ENCODE data around the gene PRPS1L1.

The PRPS1L1 gene

DNA sequence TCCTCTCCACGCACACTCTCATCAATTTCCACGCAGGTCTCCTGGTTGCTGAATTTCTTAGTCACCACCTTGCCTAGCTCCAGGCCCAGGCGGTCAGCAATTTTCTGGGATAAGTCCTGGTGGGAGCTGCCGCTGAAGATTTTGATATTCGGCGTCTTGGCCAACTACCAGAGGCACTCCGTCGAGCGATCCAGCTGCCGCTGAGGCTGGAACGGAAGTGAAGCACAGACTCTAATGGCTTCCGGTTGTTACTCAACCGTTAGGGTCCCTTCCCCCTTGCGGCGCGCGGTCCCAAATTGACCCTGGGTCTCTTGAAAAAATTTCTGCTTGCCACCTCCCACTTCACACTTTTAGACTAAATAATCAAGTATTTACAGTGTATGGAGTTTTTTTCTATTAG, at the start of gene PRPS1L1:
Gene PRPS1L1 (minus strand): TSS at position 219 of the 400 bp plus-strand sequence.
- no peak for DNase-seq

DNA sequence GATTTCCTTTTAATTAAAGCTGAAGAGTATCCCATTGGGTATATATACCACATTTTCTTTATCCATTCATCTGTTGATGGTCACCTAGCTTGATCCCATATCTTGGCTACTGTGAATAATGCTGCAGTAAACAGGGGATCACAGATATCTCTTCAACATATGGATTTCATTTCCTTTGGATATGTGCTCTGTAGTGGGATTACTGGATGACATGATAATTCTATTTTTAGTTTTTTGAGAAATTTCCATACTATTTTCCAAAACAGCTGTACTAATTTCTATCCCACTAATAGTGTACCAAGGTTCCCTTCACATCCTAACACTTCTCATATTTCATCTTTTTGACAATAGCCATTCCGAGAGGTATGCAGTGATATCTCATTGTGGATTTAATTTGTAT, 48.8 kb upstream of the PRPS1L1 start:
- DNase-seq, result no peak

DNA sequence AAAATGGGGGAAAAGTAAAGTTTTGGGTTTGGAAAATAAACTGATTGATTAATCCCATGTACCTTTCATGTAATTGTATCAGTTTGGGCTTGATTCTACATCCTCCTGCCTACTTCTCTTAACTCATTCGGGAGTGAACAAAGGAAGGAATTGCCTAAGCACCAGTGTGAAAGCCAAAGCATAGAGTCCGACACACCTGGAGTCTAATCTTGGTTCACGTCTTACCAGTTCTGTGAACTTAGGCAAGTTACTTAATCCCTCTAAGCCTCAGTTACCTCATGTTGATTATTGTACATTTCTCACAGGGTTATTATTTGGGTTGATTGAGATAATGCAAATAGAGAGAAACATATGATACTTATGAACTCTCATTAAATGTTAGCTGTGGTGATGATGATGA, 41.1 kb upstream of the PRPS1L1 start:
- DNase-seq, result no peak

DNA sequence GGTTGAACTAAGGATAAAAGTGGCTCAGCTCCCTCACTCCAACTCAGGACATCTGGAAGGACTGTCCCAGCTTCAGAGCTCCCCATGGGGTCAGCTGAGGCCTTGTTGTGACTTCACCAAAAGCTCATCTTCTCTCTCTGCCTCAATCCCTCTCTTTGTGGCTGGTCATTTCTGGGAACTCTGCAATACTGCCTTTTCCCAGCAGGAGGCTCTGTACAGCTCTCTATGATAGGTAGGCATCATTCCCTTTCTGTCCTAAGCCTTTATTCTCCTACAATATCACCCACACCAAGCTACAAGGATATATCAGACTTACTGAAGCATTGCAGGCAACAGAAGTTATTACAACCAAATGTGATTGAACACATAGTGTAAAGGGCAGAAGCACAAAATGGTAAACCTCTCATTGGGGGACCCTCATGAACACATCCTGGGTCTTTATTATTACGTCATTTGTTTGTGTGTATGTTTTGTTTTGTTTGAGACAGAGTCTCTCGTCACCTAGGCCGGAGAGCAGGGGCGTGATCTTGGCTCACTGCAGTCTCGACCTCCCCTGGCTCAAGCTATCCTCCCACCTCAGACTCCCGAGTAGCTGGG, 36.7 kb upstream of the PRPS1L1 start:
- peak in 1 of 2 donors; percentile 38 for DNase-seq

DNA sequence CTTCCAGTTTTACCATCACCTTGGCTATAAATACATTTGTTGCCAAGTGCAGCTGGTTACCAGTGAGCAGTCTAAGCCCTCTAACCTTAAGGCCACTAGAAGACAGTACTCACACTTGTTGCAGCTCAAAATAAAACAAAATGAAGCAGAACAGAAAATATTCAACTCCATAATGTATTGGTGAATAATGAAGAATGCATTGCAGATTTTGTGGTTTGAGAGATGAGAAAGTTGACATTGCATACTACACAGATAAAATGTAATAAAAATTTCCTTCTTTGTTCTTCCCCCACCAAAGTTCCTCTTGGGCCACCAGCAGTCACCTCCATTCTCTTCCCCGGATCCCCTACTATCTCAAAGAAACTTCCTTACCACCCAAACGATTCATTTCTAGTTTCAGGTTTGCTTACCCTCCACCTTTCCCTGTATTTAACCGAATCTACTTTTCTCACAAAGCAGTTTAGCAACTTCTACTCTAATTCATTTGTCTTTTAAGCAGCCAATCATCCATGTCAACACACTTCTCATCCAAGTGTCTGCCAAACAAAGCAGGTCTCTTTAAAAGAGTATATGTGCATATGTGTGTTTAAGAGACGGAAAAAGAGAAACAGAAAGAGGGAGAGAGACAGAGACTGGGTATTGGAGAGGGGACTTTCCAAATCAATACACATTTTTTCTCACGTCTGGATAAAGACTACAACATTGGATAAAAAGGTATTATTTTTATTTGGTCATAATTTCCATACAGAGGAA, 35.7 kb upstream of the PRPS1L1 start:
- DNase-seq, result no peak

DNA sequence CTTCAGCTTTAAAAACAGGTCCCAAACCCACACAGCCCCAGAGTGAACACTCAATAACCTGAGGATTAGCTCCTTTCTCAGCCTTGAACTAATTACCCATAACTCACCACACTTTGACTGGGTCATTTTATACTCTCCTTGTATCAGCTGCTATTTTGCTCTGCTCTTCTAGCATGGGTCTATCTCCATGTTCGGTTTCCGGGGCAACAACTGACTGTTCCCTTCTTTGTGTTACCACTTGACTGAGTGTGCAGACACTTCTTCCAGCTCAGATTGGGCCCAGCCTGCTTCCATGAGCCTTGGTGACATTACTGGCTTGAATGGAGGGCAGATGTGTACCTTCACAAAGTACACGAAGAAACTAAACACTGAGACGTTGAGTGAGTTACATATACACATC, 31.5 kb upstream of the PRPS1L1 start:
- no peak for DNase-seq

DNA sequence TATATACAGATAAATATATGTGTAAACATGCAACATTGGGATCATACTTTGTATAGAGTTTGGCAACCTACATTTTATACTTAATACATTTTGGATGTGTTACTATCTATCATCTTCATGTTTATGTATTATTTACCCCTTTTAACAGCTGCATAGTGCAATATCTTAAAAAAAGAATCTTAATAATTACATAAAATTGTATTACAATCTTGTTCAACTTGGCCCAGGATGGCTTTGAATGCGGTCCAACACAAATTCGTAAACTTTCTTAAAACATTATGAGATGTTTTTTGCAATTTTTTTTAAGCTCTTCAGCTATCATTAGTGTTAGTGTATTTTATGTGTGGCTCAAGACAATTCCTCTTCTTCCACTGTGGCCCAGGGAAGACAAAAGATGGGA, 26.3 kb upstream of the PRPS1L1 start:
- DNase-seq, result no peak

DNA sequence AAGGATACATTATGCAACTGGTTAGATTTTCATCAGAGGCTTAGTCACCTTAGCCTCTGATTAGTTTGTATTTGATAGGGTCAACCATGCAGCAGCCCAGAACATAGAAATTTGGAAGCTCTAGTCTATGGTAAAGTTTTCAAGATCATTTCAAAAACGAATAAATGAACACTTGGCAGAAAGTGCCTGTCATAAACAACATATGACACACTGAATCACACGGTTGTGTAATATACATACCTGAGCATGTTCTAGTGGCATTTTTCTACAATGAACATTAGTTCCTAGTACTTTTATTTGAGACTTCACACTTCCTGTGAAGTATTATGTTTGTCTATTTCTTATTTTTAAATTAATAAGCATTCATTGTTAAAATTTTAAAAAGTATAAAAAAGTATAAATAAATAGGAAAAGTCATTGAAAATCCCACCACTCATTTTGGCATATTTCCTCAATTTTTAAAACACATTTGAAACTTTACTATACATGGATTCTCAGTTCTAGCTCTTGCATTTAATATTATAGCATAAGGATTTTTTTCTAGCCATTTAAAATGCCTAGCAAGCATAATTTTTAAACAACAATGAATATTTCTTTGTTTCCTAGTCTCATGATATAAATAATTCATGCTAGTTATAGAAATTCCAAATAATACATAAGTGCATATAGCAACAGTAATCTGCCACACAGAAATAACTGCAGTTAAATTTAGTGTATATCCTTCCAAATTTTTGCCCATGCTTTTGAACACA, 25.7 kb upstream of the PRPS1L1 start:
- no peak for DNase-seq

DNA sequence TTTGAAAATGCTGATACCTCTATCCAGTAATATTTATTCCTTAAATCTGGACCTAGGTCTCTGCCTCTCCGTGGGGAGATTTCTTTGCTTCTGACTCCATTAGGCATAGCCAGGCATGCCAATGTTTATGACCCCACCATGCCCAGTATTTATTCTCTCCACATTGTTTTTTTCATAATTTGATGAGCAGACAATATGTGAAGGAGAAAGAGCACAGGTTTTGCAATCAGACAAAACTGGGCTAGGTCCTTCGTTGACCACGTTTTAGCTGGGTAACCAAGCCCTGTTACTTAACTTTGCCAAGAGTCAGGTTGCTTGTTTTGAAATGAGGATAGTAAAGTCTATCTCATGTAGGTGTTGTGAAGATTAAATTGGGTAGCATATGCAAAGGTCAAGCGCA, 21.6 kb upstream of the PRPS1L1 start:
- no peak for DNase-seq

DNA sequence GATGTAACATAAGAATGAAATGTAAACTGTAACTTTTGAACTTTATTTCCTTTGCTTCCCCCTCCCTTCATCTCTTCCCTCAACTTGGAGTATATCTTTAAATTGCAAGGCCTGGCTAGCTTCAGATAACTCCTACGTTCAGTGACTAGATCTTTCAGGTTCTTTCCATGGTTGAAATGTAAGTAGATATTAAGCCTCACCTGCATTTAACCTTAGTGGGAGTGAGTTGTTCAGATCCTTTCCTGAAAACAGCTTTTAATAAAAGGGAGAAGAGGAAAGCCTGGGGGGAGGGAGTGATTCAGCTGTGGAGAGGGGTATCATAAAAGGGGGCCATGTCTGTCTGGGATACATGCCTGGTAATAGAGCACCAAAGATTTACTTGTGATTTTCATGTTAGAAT, 19.0 kb upstream of the PRPS1L1 start:
- no peak for DNase-seq

DNA sequence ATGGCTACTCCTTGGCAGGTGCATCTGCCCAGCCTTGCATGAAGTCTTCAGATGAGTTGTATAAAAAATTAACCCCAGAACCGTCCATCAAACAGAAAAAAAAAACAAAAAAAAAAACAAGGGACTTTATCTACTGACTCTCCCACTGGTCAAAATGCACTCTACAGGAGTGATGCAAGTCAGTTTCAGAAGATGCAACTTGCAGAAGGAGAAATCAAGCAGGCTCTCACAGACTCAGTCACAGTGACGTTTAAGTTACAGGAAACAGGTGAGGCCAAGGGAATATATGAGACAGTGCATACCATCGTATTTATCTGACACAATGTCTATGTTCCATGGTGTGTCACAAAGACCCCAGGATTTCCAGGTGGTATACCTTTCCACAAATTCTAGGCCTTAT, 17.5 kb upstream of the PRPS1L1 start:
- DNase-seq, result no peak

DNA sequence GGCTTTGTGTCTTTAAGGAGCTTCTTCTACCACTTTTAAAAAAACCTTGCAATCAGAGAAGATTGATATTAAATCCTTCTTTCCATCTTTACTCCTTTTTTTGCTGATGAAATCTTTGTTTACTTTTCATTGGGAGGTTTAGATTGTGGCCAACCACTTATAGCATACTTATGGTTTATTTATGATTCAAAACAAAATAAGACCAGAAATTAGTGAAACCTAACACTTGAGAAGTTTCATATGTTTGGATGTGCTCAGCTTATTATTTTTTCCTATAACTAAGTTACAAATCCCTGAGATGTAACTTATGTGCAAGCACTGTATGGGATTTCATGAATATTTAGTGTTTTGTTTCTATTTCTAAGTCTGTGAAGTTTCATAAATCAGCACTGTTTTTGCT, 13.5 kb upstream of the PRPS1L1 start:
- no peak for DNase-seq

DNA sequence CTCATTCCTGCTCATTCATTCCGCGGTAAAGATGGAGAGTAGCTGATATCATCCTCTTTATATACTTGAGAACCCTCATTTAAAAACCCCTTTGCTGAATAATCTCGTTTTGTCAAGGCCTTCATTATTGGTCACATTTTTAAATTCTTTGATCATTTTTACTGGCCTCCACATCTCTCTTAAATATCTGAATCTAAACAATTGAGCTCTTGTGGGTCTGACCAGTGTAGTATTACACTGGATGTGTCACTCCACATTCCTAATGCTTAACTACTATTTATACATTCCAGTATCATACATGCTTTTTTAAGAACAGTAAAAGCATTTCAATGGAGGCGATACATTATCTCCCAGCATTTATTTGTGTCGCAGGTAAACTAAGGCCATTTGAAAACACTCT, 12.6 kb upstream of the PRPS1L1 start:
- DNase-seq, result no peak

DNA sequence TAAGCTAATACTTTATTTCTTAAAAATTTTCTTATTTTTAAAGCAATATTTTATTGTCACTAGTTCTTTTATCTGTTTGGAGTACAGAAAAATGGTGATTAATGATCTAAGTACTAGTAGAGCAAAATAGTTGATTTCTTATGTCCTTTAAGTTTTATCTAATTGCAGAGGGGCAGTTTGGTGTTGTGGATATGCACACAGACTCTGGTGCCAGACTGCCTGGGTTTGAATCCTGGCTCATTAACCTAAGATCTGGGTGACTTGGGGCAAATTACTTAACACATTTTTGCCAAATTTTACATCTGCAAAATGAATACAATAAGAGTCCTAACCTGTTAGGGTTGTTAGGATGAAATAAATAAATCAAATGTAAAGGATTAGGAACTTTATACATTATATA, 10.7 kb upstream of the PRPS1L1 start:
- DNase-seq, result no peak

DNA sequence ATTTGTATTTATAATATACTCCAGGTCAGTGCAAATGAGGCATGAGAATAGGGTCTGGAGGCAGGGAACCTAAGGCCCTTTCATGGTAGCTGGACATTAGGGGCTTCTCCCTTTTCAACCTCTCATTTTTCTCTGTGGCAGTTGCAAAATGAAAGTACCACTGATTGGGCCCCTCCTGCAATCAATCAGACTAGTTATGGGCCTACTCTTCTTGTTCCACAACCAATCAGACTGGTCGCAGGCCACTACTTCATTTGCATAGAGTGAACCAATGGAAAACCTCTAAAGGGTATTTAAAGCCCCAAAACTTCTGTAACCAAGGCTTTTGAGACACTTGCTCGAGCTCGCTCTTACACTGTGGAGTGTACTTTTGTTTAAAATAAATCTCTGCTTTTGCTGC, 10.0 kb upstream of the PRPS1L1 start:
- DNase-seq, result no peak

DNA sequence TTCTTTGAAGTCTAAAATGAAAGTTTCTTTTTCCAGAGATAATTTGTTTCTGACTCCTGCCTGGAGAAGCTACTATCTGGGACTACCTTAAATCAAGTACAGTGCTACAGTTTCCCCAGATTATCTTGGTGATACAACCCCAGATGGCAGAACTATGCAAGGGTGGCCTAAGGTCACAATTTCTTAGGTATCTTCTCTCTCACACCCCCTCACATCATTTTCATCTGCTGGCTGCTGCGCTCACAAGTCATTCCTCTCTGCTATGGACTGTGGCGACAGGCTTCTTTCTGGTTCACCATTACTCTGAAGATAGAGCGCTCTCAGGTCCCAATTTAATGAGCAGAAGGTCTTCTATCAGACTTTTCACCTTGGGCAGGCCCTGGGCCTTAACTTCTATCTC, 9.1 kb upstream of the PRPS1L1 start:
- no peak for DNase-seq

DNA sequence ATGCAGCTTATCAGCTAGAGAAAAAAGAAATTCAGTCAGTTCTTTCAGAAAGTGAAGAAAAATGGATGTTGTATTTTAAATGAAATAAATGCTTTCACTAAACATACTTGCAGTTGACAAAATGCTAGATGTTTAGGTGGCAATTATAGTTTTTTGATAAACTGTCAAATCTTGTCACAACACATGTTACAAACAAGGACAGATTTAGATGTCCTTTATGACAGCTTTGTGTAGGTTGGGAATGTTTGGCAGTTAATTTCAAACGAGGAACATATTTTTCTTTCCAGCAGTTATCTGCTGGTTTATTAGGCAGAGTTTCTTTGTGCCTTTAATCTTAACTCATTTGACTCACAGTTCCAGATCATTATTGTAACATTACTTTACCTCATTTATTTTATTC, 3.1 kb upstream of the PRPS1L1 start:
- DNase-seq, result no peak

DNA sequence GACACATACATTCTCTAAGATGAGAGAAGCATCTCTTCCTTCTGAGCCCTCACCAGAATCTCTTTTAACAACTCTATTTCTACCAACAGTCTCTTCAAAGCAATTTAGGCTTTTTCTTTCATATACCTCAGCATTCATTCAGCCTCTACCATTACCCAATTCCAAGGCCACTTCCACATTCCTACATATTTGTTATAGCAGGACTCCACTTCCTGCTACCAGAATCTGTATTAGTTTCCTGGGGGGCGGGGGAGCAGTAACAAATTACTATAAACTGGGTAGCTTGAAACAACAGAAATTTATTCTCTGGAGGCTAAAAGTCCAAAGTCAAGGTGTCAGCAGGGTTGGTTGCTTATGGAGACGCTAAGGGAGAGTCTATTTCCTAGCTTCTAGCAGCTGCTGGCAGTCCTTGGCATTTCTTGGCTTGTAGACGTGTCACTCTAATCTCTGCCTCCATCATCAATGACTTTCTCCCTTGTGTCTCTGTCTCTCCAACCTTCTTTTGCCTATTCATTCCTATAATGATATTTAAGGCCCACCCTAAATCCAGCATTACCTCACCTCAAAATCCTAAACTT, 7.4 kb downstream of the PRPS1L1 start:
- DNase-seq, result no peak

DNA sequence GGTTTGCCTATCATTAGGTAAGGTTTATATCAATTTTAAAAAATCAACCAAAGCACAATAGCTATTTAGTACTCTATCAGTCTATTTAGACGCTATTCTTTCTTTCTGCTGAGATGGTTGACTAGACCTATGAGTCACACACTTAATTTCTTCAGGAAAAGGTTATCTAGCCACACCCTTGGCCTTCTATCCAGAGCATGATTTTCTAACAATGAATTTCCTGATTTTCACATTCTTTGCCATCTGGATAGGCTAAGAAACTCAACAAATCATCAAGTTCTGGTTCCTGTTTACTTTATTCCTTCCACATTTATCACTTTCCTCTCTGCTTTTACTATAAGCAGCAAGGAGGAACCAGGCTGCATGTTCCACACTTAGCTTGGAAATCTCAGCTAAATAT, 8.1 kb downstream of the PRPS1L1 start:
- no peak for DNase-seq

DNA sequence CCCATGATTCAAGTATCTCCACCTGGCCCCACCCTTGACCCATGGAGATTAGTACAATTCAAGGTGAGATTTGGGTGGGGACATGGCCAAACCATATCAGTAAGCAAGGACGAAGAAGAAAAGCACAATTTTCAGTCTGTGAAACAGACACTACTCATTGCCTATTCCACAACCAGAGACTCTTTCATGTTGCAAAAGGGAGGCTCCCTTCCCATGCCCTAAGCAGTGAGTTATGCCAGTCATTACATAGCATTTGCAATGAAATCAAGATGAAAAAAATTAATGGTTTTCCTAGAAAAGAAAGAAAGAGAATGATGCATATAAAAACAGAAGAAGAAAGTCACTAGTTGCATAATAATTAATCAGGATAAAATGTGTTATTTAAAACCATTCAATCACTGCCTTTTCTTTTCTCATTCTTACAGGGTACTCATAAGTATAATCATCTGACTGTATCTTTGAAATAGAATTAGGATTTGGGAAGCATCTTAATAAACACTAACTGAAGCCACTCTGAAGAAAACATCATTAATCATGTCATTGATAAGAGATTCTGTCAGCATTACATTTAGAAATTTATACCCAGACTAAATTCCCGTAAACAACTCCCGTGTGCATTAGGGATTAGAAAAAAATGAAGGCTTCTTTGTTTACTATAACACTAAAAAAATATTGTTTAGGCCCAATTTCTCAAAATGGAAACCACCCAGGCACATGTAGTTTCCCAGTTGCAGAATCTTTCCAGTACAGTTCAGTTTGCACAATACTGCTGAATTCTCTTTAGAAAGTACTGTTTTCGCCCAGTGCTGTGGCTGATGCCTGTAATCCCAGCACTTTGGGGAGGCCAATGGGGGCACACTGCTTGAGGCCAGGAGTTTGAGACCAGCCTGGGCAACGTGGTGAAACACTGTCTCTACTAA, 9.1 kb downstream of the PRPS1L1 start:
- no peak for DNase-seq

DNA sequence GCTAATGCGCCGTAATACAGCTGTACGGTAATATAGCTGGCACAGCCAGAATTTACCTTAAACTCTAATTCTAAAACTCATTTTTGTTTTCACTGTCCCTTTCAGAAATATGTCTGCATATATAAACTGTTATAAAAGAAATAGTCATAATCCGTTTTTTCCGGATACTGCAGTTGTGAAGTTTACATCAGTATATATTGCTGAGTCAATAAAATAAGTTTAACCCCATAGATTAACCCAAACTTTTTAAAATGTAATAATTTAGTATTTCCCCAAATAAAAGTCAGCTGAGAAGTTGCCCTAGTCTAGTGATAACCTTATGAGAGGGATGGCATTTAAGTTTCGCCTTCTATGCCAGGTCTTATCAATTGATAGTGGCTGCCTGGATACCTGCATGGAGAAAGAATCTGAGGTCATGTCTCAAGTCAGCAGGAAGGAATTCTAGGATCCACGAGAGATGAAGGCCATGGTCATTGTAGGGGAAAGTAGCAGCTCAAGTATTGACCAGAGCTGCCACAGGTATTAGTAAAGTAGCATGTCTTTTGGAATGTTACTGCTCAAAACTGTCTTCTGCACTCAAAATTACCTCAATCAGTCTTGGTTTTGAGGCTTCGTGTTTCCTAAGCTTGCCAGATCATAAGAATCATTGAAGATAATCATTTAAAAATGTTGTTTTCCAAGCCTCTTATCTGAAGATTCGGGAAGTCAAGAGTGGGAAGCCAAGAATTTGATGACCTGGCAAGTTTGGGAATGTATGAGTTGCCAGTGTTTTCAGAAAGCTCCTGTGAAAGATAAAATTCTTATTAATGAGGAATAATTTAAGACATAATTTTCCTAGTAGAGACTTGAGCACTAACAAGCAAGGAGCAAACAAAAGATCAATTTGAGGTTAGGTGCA, 10.8 kb downstream of the PRPS1L1 start:
- no peak for DNase-seq

DNA sequence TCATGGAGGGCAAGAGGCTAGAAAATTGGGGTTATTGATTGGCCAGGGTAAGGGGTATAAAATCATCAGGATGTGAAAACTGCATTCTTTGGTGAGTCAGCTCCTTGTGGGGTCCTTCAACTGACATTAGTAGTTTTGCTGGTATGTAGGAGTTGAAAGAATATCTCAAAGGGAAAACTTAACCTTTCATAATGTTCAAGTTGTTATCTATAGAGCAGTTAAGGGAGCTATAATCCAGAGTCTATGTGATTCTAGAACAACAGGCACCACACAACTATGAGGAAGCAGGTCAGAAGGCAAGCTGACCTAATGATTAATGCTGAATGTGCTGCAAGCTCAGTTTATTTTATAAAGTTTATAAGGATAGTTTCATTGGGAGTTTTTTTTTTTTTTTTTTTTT, 13.7 kb downstream of the PRPS1L1 start:
- DNase-seq, result no peak
